HepG2 (cell line): ENCODE results near the gene FOXA1. TPM values are rescaled to one million over a fixed set of nuclear protein-coding genes. Genes with fewer than 3 reads are reported as not detected.

Source experiments
- ATF2 ChIP-seq: sonication (generic); formaldehyde crosslinking; IDR thresholded peaks from 2 replicates; pipeline ENCODE4 v1.4.0; 2020; ENCODE audit warnings: missing genetic modification reagents
- CAMTA2 ChIP-seq: sonication (generic); formaldehyde crosslinking; IDR thresholded peaks from 2 replicates; pipeline ENCODE4 v1.4.0; 2020; ENCODE audit warnings: mild to moderate bottlenecking, missing genetic modification reagents, borderline replicate concordance
- ELF1 ChIP-seq: sonication (generic); formaldehyde crosslinking; IDR thresholded peaks from 2 replicates; pipeline ENCODE4 v1.4.0; 2020; ENCODE audit warnings: missing genetic modification reagents
- GATAD2A ChIP-seq: IDR thresholded peaks from 2 replicates; pipeline ENCODE4 v1.6.1; 2016
- HINFP ChIP-seq: sonication (generic); formaldehyde crosslinking; IDR thresholded peaks from 2 replicates; pipeline ENCODE4 v1.4.0; 2020; ENCODE audit warnings: low read depth, mild to moderate bottlenecking, missing genetic modification reagents
- PBX3 ChIP-seq: sonication (generic); formaldehyde crosslinking; IDR thresholded peaks from 2 replicates; pipeline ENCODE4 v1.8.1; 2023; ENCODE audit warnings: missing genetic modification reagents, inconsistent platforms, borderline replicate concordance
- RCOR2 ChIP-seq: IDR thresholded peaks from 2 replicates; pipeline ENCODE4 v1.6.1; 2016; ENCODE audit warnings: missing biosample characterization, missing genetic modification reagents
- SMARCC2 ChIP-seq: fragments of 450-650 bp; IDR thresholded peaks from 2 replicates; pipeline ENCODE4 v1.6.1; 2017; ENCODE audit warnings: antibody characterized with exemption, mild to moderate bottlenecking
- ZGPAT ChIP-seq: IDR thresholded peaks from 2 replicates; pipeline ENCODE4 v1.6.1; 2016; ENCODE audit warnings: mild to moderate bottlenecking
- polyA plus RNA-seq, 8 experiments: library from polyadenylated mRNA; depleted of rRNA in 3 of 8; stranded (reverse) in 7 of 8; unstranded in 1 of 8; fragments of >200 nt; fragmentation: Illumina TruSeq in 4 of 8; extraction: Trizol in 4 of 8; gene quantifications; 2 replicates each; pipeline versions ENCODE4 v1.2.1 to v1.2.3, GENCODE V29; 2011 to 2016; ENCODE audit warnings: low read depth in 4 of 8, missing spikeins in 1 of 8, mixed read lengths in 1 of 8; ENCODE audit not compliant: insufficient read depth in 1 of 8
- total RNA-seq, 5 experiments: library from RNA; depleted of rRNA; stranded (reverse); fragments of >200 nt; fragmentation: Illumina TruSeq; extraction: Trizol; gene quantifications; 2 replicates each; pipeline ENCODE4 v1.2.3, GENCODE V29; 2016; ENCODE audit warnings: low read depth in 1 of 5
- TF ChIP-seq, protein P1 (sequence below): sonication (generic); formaldehyde crosslinking; IDR thresholded peaks from 2 replicates; pipeline ENCODE4 v1.4.0; 2020; ENCODE audit warnings: missing genetic modification reagents, borderline replicate concordance
- TF ChIP-seq, protein P2 (sequence below): sonication (generic); formaldehyde crosslinking; IDR thresholded peaks from 2 replicates; pipeline ENCODE4 v1.4.0; 2020; ENCODE audit warnings: missing genetic modification reagents, mild to moderate bottlenecking, borderline replicate concordance
- TF ChIP-seq, protein P3 (sequence below): sonication (generic); formaldehyde crosslinking; IDR thresholded peaks from 2 replicates; pipeline ENCODE4 v1.4.0; 2020; ENCODE audit warnings: missing genetic modification reagents, mild to moderate bottlenecking, borderline replicate concordance

The FOXA1 gene
- total and polyA plus RNA-seq, 2 of the 13 experiments (the other 11 are each of a cell fraction or from before 2014, with no cell fraction given), result 43.4 to 58.6 TPM

DNA sequence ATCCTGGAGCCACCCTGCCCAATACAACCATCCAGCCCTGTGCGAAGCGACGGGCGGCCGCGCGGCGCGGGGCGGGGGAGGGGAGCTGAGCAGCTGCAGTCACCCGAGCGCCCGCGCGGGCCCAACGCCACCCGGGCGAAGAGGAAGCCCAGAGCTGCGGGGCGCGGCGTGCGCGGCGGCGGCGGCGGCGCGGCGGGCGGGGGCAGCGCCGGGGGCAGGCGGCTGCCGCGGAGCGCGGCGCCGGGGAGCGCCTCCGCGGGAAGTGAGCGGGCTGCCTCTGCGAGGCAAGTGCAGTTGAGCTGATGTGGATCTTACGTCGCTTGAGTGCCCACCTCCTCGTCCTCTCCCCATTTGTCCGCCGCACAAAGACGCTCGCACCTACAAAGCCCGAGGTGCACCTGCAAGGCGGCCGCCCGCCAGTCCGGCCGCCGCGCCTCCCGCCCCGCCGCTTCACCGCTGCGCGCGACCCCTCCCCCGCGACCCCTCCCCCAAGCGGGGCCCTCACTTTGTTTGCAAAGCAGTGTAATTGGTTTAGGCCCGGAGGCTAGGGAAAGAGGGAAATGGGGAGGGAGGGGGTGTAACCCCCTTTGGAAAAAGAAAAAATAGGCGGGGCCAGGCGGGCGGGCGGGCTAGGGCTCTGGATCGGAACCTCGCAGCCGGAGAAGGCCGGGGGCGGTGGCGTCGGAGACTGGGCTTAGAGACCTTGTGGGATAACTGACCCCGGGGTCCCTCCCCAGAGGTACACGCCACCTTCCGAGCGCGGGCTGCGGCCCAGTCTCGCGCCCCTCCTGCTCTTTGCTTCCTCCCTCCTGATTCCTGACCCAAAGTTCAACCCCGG lies at the start of gene FOXA1, which contains the start of gene TTC6 (continued):
- no peak for TF ChIP-seq HINFP
- TF ChIP-seq, protein P1, sequence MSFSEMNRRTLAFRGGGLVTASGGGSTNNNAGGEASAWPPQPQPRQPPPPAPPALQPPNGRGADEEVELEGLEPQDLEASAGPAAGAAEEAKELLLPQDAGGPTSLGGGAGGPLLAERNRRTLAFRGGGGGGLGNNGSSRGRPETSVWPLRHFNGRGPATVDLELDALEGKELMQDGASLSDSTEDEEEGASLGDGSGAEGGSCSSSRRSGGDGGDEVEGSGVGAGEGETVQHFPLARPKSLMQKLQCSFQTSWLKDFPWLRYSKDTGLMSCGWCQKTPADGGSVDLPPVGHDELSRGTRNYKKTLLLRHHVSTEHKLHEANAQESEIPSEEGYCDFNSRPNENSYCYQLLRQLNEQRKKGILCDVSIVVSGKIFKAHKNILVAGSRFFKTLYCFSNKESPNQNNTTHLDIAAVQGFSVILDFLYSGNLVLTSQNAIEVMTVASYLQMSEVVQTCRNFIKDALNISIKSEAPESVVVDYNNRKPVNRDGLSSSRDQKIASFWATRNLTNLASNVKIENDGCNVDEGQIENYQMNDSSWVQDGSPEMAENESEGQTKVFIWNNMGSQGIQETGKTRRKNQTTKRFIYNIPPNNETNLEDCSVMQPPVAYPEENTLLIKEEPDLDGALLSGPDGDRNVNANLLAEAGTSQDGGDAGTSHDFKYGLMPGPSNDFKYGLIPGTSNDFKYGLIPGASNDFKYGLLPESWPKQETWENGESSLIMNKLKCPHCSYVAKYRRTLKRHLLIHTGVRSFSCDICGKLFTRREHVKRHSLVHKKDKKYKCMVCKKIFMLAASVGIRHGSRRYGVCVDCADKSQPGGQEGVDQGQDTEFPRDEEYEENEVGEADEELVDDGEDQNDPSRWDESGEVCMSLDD, result peak; percentile 59; the same call in 1 of the 2 replicates
- TF ChIP-seq ZGPAT (CRISPR knock-in tag), result no peak
- TF ChIP-seq ATF2 (CRISPR knock-in tag), result peak; percentile 0; the same call in 1 of the 2 replicates
- no peak for TF ChIP-seq SMARCC2
- peak; percentile 11; the same call in 1 of the 2 replicates for TF ChIP-seq PBX3
- no peak; the same call in 1 of the 2 replicates for TF ChIP-seq CAMTA2
- TF ChIP-seq GATAD2A (CRISPR knock-in tag), result no peak; the same call in 1 of the 2 replicates
- TF ChIP-seq RCOR2 (CRISPR knock-in tag), result no peak; the same call in 1 of the 2 replicates
- TF ChIP-seq ELF1 (CRISPR knock-in tag), result peak; percentile 6; the same call in 1 of the 2 replicates
- TF ChIP-seq, protein P2, sequence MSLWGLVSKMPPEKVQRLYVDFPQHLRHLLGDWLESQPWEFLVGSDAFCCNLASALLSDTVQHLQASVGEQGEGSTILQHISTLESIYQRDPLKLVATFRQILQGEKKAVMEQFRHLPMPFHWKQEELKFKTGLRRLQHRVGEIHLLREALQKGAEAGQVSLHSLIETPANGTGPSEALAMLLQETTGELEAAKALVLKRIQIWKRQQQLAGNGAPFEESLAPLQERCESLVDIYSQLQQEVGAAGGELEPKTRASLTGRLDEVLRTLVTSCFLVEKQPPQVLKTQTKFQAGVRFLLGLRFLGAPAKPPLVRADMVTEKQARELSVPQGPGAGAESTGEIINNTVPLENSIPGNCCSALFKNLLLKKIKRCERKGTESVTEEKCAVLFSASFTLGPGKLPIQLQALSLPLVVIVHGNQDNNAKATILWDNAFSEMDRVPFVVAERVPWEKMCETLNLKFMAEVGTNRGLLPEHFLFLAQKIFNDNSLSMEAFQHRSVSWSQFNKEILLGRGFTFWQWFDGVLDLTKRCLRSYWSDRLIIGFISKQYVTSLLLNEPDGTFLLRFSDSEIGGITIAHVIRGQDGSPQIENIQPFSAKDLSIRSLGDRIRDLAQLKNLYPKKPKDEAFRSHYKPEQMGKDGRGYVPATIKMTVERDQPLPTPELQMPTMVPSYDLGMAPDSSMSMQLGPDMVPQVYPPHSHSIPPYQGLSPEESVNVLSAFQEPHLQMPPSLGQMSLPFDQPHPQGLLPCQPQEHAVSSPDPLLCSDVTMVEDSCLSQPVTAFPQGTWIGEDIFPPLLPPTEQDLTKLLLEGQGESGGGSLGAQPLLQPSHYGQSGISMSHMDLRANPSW, result no peak
- TF ChIP-seq, protein P3, sequence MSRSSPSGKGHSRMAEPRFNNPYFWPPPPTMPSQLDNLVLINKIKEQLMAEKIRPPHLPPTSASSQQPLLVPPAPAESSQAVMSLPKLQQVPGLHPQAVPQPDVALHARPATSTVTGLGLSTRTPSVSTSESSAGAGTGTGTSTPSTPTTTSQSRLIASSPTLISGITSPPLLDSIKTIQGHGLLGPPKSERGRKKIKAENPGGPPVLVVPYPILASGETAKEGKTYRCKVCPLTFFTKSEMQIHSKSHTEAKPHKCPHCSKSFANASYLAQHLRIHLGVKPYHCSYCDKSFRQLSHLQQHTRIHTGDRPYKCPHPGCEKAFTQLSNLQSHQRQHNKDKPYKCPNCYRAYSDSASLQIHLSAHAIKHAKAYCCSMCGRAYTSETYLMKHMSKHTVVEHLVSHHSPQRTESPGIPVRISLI (CRISPR knock-in tag), result no peak
